HepG2 (cell line): ENCODE results near the gene PRIM2.
"Not testable (repeated sequence)": the region's sequence is repeated elsewhere in the genome, so short reads cannot be mapped to it uniquely, and the experiment has no call there.

Experiments used
- FOXP4 ChIP-seq: sonication (generic); formaldehyde crosslinking; IDR thresholded peaks from 2 replicates; pipeline ENCODE4 v1.4.0; 2020; ENCODE audit warnings: missing genetic modification reagents
- KAT7 ChIP-seq: IDR thresholded peaks from 2 replicates; pipeline ENCODE4 v1.6.1; 2018; ENCODE audit warnings: borderline replicate concordance, missing compliant biosample characterization
- POLR2AphosphoS5 ChIP-seq: IDR thresholded peaks from 2 replicates; pipeline ENCODE4 v1.6.1; 2012; ENCODE audit warnings: low read depth, low read length
- TF ChIP-seq, protein P1 (sequence below): sonication (generic); formaldehyde crosslinking; IDR thresholded peaks from 2 replicates; pipeline ENCODE4 v1.5.0; 2020; ENCODE audit warnings: mild to moderate bottlenecking, missing genetic modification reagents, moderate library complexity

DNA sequence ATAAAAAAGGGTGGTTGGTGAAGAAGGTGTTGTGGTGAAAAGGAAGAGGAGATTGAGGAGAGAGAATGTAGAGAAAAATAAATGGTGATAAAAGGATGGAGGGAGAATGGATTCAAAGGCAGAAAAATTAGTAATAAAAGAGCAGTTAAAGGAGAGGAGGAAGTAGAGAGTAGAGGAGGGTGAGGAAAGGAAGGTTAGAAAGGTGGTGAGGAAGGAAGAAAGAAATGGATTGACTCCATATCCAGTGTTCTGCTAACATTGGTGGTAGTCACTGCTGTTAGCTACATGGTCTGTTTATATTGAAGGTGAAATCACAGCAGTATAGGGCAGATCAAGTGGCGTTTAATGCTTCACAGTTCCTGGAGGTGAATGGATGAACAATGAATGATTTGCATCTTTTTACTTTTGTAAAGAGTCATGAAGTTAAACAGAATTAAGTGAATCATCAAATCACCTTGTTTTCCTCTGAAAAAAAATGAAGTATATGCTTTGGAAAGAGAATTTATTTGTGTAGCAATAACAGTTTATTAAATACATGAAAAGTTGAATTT lies 154.0 kb downstream of the PRIM2 start:
- TF ChIP-seq, protein P1, sequence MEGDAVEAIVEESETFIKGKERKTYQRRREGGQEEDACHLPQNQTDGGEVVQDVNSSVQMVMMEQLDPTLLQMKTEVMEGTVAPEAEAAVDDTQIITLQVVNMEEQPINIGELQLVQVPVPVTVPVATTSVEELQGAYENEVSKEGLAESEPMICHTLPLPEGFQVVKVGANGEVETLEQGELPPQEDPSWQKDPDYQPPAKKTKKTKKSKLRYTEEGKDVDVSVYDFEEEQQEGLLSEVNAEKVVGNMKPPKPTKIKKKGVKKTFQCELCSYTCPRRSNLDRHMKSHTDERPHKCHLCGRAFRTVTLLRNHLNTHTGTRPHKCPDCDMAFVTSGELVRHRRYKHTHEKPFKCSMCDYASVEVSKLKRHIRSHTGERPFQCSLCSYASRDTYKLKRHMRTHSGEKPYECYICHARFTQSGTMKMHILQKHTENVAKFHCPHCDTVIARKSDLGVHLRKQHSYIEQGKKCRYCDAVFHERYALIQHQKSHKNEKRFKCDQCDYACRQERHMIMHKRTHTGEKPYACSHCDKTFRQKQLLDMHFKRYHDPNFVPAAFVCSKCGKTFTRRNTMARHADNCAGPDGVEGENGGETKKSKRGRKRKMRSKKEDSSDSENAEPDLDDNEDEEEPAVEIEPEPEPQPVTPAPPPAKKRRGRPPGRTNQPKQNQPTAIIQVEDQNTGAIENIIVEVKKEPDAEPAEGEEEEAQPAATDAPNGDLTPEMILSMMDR (CRISPR knock-in tag) = not testable (repeated sequence)
- not testable (repeated sequence) for TF ChIP-seq KAT7; FOXP4 (CRISPR knock-in tag); POLR2AphosphoS5
